OCI-LY7 (cell line): ENCODE data around the gene LAMA2. TPM values are rescaled to one million over a fixed set of nuclear protein-coding genes. Genes with fewer than 3 reads are reported as not detected.

ENCODE experiments used
- BruUV-seq: library from RNA; stranded (reverse); fragments of 400-500 nt; replicated peaks from 2 replicates; lab custom pipeline; 2021; lab: Mats Ljungman, UMichigan
- CTCF ChIA-PET: fragments of 300-600 bp; sonication (Branson Sonifier 250); formaldehyde crosslinking; loops from one replicate; lab custom pipeline; 2022; ENCODE audit warnings: antibody characterized with exemption; ENCODE audit not compliant: unreplicated experiment; lab: Charles Lee
- POLR2A ChIA-PET: fragments of 300-600 bp; sonication (Branson Sonifier 250); formaldehyde crosslinking; loops from one replicate; lab custom pipeline; 2022; ENCODE audit warnings: antibody characterized with exemption; lab: Charles Lee
- DNase-seq: peaks from one replicate; pipeline ENCODE4 v3.0.0-alpha.2; 2015; ENCODE audit warnings: low spot score
- H2AFZ ChIP-seq: fragments of 200-600 bp; sonication (generic), shearing (Covaris generic); 2 replicates; pipeline ENCODE4 v1.6.1; 2014; ENCODE audit warnings: mild to moderate bottlenecking, antibody characterized with exemption, low read length, moderate library complexity
- H3K27ac ChIP-seq: fragments of 200-600 bp; sonication (generic); 2 replicates; pipeline ENCODE4 v1.5.1; 2014; ENCODE audit warnings: mixed run types, low read depth, mild to moderate bottlenecking, moderate library complexity, low read length, inconsistent platforms; ENCODE audit not compliant: poor library complexity, severe bottlenecking
- H3K36me3 ChIP-seq: fragments of 200-600 bp; sonication (generic); 2 replicates; pipeline ENCODE4 v1.6.1; 2014; ENCODE audit warnings: mild to moderate bottlenecking, antibody characterized with exemption, low read length, moderate library complexity, mixed read lengths; ENCODE audit not compliant: insufficient read depth
- H3K4me1 ChIP-seq: fragments of 200-600 bp; sonication (generic); 2 replicates; pipeline ENCODE4 v1.5.1; 2014; ENCODE audit warnings: mild to moderate bottlenecking, low read length; ENCODE audit not compliant: insufficient read depth, poor library complexity, severe bottlenecking
- H3K4me2 ChIP-seq: fragments of 200-600 bp; sonication (generic); 2 replicates; pipeline ENCODE4 v1.6.1; 2014; ENCODE audit warnings: mild to moderate bottlenecking, low read length
- H3K4me3 ChIP-seq: fragments of 200-600 bp; sonication (generic); 2 replicates; pipeline ENCODE4 v1.5.1; 2014; ENCODE audit warnings: mild to moderate bottlenecking, low read depth, low read length; ENCODE audit not compliant: poor library complexity, severe bottlenecking
- H3K79me2 ChIP-seq: fragments of 200-600 bp; sonication (generic); 2 replicates; pipeline ENCODE4 v1.6.1; 2016; ENCODE audit warnings: low read depth, mild to moderate bottlenecking, low read length, moderate library complexity, mixed read lengths; ENCODE audit not compliant: insufficient read depth
- H3K9me2 ChIP-seq: fragments of 200-600 bp; sonication (generic); 2 replicates; pipeline ENCODE4 v1.6.1; 2016; ENCODE audit warnings: mild to moderate bottlenecking, low read length, mixed read lengths; ENCODE audit not compliant: insufficient read depth
- H3K9me3 ChIP-seq: fragments of 200-600 bp; sonication (generic); 2 replicates; pipeline ENCODE4 v1.6.1; 2014; ENCODE audit warnings: mild to moderate bottlenecking, mixed run types, low read length, mixed read lengths
- H4K20me1 ChIP-seq: fragments of 200-600 bp; sonication (generic); 2 replicates; pipeline ENCODE4 v1.6.1; 2014; ENCODE audit warnings: mild to moderate bottlenecking, antibody characterized with exemption, low read length, moderate library complexity, mixed read lengths; ENCODE audit not compliant: insufficient read depth
- CTCF ChIP-seq: fragments of 200-600 bp; sonication (generic); conservative IDR thresholded peaks from 2 replicates; pipeline ENCODE4 v1.5.1; 2014; ENCODE audit warnings: mild to moderate bottlenecking, antibody characterized with exemption, low read length, moderate library complexity, mixed read lengths
- EZH2phosphoT487 ChIP-seq: fragments of 200-600 bp; sonication (generic); IDR thresholded peaks from 2 replicates; pipeline ENCODE4 v1.6.1; 2018; ENCODE audit warnings: low read depth, borderline replicate concordance, mild to moderate bottlenecking, mixed run types, antibody characterized with exemption, low read length, moderate library complexity, mixed read lengths
- intact Hi-C: fragments of 100-400 bp; cut with micrococcal nuclease; formaldehyde crosslinking; loops from one replicate; pipeline ENCODE4 v1.10.0; 2022; ENCODE audit not compliant: unreplicated experiment
- total RNA-seq, 2 experiments: library from RNA; depleted of rRNA in 1 of 2; stranded (reverse); fragments of >200 nt in 1 of 2; shearing (Covaris generic) in 1 of 2; gene quantifications; 2 replicates each; pipeline ENCODE4 v1.2.3, GENCODE V29; 2014 to 2022

Gene LAMA2
- total RNA-seq, 2 experiments from 2014 or later = not detected

GRCh38 chr6:129124347-129124746 is 241.4 kb downstream of the LAMA2 start:
- Histone ChIP-seq H3K9me3 (no peaks in the 10 kb centered on the region), H3K9me2 (no peaks in the 10 kb centered on the region), H3K27ac (no peak overlapping the region), H2AFZ (no peak overlapping the region), H3K4me2 (no peak overlapping the region), H3K4me1 (no peaks in the 10 kb centered on the region), H3K36me3 (no peaks in the 10 kb centered on the region), H4K20me1 (no peaks in the 10 kb centered on the region), H3K4me3 (no peak overlapping the region), H3K79me2 (no peaks in the 10 kb centered on the region)
- DNase-seq = no peak
- ChIA-PET POLR2A (interaction anchor here (0.7 to 0.9 kb wide), 2 partner anchors 11 to 213 kb away, joined by 3 read pairs; no protein-coding TSS in a partner anchor), CTCF (no interaction called here)
- BruUV-seq = no TSS peak
- intact Hi-C loops = no loop called here
- TF ChIP-seq CTCF (no peak), EZH2phosphoT487 (no peak)

- Histone ChIP-seq H3K4me3 (no peak overlapping the region), H3K4me2 (no peak overlapping the region), H3K27ac (no peak overlapping the region), H3K79me2 (no peaks in the 10 kb centered on the region), H3K9me2 (no peaks in the 10 kb centered on the region), H2AFZ (no peak overlapping the region), H4K20me1 (no peaks in the 10 kb centered on the region), H3K36me3 (no peaks in the 10 kb centered on the region), H3K9me3 (no peaks in the 10 kb centered on the region), H3K4me1 (no peaks in the 10 kb centered on the region)
- intact Hi-C loops = no loop called here
- POLR2A ChIA-PET = interaction anchor here (0.5 to 1.2 kb wide), 2 partner anchors 50 to 88 kb away, joined by 3 read pairs; no protein-coding TSS in a partner anchor
- CTCF ChIA-PET = no interaction called here
- no peak for TF ChIP-seq EZH2phosphoT487
- no peak for TF ChIP-seq CTCF
- BruUV-seq = no TSS peak
- DNase-seq = no peak
These were observed 247.2 kb downstream of the LAMA2 start for GRCh38 chr6:129130106-129130505.

GRCh38 chr6:129130959-129131681 is 248.2 kb downstream of the LAMA2 start:
- Histone ChIP-seq H3K27ac (no peak overlapping the region), H3K4me1 (no peaks in the 10 kb centered on the region), H3K4me3 (no peak overlapping the region), H3K36me3 (no peaks in the 10 kb centered on the region), H3K79me2 (no peaks in the 10 kb centered on the region), H3K9me2 (no peaks in the 10 kb centered on the region), H4K20me1 (no peaks in the 10 kb centered on the region), H2AFZ (no peak overlapping the region), H3K9me3 (no peaks in the 10 kb centered on the region), H3K4me2 (no peak overlapping the region)
- no peak for DNase-seq
- BruUV-seq = no TSS peak
- no peak for TF ChIP-seq CTCF
- no peak for TF ChIP-seq EZH2phosphoT487
- intact Hi-C loops = no loop called here
- POLR2A ChIA-PET = interaction anchor here (1.2 kb wide), 1 partner anchor 87 kb away, joined by 3 read pairs; no protein-coding TSS in a partner anchor
- CTCF ChIA-PET = no interaction called here
